Right renal pelvis (tissue), 4 donors: ENCODE measurements around the gene ICA1. TPM values are rescaled to one million over a fixed set of nuclear protein-coding genes. Genes with fewer than 3 reads are reported as not detected.

Experiments used
- DNase-seq, 4 donors: peaks; one replicate each; pipeline ENCODE4 v3.0.0-alpha.2; 2013; ENCODE audit warnings: low read depth in 4 of 4, low spot score in 3 of 4, missing footprints in 1 of 4
- polyA plus RNA-seq, 4 donors: library from polyadenylated mRNA; unstranded; fragments of 120-200 nt; gene quantifications; one replicate each; pipeline ENCODE4 v1.2.1, GENCODE V29; 2013; ENCODE audit not compliant: insufficient read length in 4 of 4

The ICA1 gene
- polyA plus RNA-seq, 4 donors = 19.9 to 30.3 (median 22.0) TPM

GRCh38 chr7:8168336-8168735 lies 93.6 kb downstream of the ICA1 start:
- DNase-seq = no peak

- no peak for DNase-seq
These were observed 96.8 kb downstream of the ICA1 start for GRCh38 chr7:8165150-8165549.

GRCh38 chr7:8162181-8162580 lies 99.8 kb downstream of the ICA1 start:
- DNase-seq = no peak

- no peak for DNase-seq
These were observed 100.6 kb downstream of the ICA1 start for GRCh38 chr7:8161364-8161828.

GRCh38 chr7:8160779-8161345 lies 101.1 kb downstream of the ICA1 start:
- DNase-seq = no peak

- DNase-seq = no peak
These were observed 101.7 kb downstream of the ICA1 start for GRCh38 chr7:8160250-8160649.

GRCh38 chr7:8159595-8159994 lies 102.4 kb downstream of the ICA1 start:
- DNase-seq = no peak

- DNase-seq = no peak
These were observed 104.7 kb downstream of the ICA1 start for GRCh38 chr7:8157296-8157695.

- no peak for DNase-seq
These were observed 106.1 kb downstream of the ICA1 start for GRCh38 chr7:8155836-8156235.

GRCh38 chr7:8154272-8154671 lies 107.7 kb downstream of the ICA1 start:
- DNase-seq = no peak

- no peak for DNase-seq
These were observed 109.3 kb downstream of the ICA1 start for GRCh38 chr7:8152489-8153192.

GRCh38 chr7:8151161-8151725 lies 110.7 kb downstream of the ICA1 start:
- no peak for DNase-seq

- DNase-seq = no peak
These were observed 112.7 kb downstream of the ICA1 start for GRCh38 chr7:8149222-8149621.

GRCh38 chr7:8147760-8148463 lies 114.1 kb downstream of the ICA1 start:
- DNase-seq = no peak

- DNase-seq = no peak
These were observed 115.1 kb downstream of the ICA1 start for GRCh38 chr7:8146788-8147413.

- no peak for DNase-seq
These were observed 115.7 kb downstream of the ICA1 start for GRCh38 chr7:8146106-8146787.

- DNase-seq = no peak
These were observed 117.1 kb downstream of the ICA1 start for GRCh38 chr7:8144856-8145255.

GRCh38 chr7:8143151-8143874 lies 118.7 kb downstream of the ICA1 start:
- no peak for DNase-seq

- no peak for DNase-seq
These were observed 119.5 kb downstream of the ICA1 start for GRCh38 chr7:8142477-8142876.

GRCh38 chr7:8141070-8141469 lies 120.9 kb downstream of the ICA1 start:
- DNase-seq = no peak
